ENCODE measurements around the gene TBC1D14. TPM values are rescaled to one million over a fixed set of nuclear protein-coding genes. Genes with fewer than 3 reads are reported as not detected.

TBC1D14 gene
- total and polyA plus RNA-seq, 2 of the 8 experiments (the other 6 are each of a cell fraction or from before 2014, with no cell fraction given), result 45.6 to 48.2 TPM

DNA sequence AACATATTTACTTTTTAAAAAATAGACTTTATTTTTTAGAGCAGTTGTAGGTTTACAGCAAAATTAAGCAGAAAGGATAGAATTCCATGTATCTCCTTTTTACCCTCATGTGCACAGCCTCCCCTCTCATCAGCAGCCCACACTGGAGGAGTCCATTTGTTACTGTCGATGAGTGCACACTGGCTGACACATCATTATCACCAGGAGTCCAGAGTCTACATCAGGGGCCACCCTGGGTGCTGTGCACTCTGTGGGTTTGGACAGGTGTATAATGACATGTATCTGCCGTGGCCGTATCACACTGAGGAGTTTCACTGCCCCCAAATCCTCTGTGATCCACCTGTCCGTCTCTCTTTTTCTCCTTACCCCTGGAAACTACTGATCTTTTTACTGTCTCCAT lies 26.3 kb downstream of the TBC1D14 start (continued):
- TF ChIP-seq KDM4A (IDR thresholded peaks at IDR 0.05; ENCODE audit: low read depth, low read length, severe bottlenecking), result no peak
